Caco-2 (cell line): Measurements from ENCODE around the gene DDR2. TPM values are rescaled to one million over a fixed set of nuclear protein-coding genes. Genes with fewer than 3 reads are reported as not detected.

Experiments used
- BruUV-seq: library from RNA; stranded (reverse); fragments of 400-500 nt; replicated peaks from 2 replicates; lab custom pipeline; 2021; lab: Mats Ljungman, UMichigan
- CTCF ChIA-PET: fragments of 300-600 bp; sonication (Branson Sonifier 250); formaldehyde crosslinking; loops from one replicate; lab custom pipeline; 2022; ENCODE audit warnings: antibody characterized with exemption; lab: Charles Lee
- POLR2A ChIA-PET: fragments of 300-600 bp; sonication (Branson Sonifier 250); formaldehyde crosslinking; loops from one replicate; lab custom pipeline; 2022; ENCODE audit warnings: antibody characterized with exemption; lab: Charles Lee
- DNase-seq, 2 experiments: peaks; one replicate each; pipeline versions ENCODE4 v3.0.0 to v3.0.0-alpha.2; 2020 to 2022
- H3K27me3 ChIP-seq: replicated peaks from 2 replicates; pipeline ENCODE4 v1.6.0; 2011; ENCODE audit warnings: low read length; ENCODE audit not compliant: control insufficient read depth, insufficient read depth
- H3K36me3 ChIP-seq: 2 replicates; pipeline ENCODE4 v1.5.1; 2011; ENCODE audit warnings: low read length; ENCODE audit not compliant: control insufficient read depth, insufficient read depth
- H3K4me1 ChIP-seq: fragments of 250-450 bp; sonication (Bioruptor Pico); 2 replicates; pipeline ENCODE4 v1.5.1; 2020; ENCODE audit warnings: mild to moderate bottlenecking
- H3K4me3 ChIP-seq: 2 replicates; pipeline ENCODE4 v1.5.1; 2011; ENCODE audit warnings: low read depth, mild to moderate bottlenecking, control low read depth, low read length
- H3K9me3 ChIP-seq: fragments of 250-450 bp; sonication (Bioruptor Pico); 2 replicates; pipeline ENCODE4 v1.5.1; 2020; ENCODE audit warnings: mild to moderate bottlenecking, moderate library complexity
- H3K27ac Mint-ChIP-seq: one replicate; pipeline ENCODE4 v1.8.0; 2022; ENCODE audit warnings: mixed read lengths; ENCODE audit not compliant: unreplicated experiment
- H3K27me3 Mint-ChIP-seq: one replicate; pipeline ENCODE4 v1.8.0; 2022; ENCODE audit warnings: mixed read lengths; ENCODE audit not compliant: insufficient read depth, unreplicated experiment
- H3K36me3 Mint-ChIP-seq: one replicate; pipeline ENCODE4 v1.8.0; 2022; ENCODE audit warnings: mild to moderate bottlenecking, mixed read lengths; ENCODE audit not compliant: insufficient read depth, unreplicated experiment
- H3K4me1 Mint-ChIP-seq: one replicate; pipeline ENCODE4 v1.8.0; 2022; ENCODE audit warnings: low read depth, mixed read lengths; ENCODE audit not compliant: unreplicated experiment
- H3K4me3 Mint-ChIP-seq: one replicate; pipeline ENCODE4 v1.8.0; 2022; ENCODE audit warnings: mild to moderate bottlenecking, moderate library complexity, mixed read lengths; ENCODE audit not compliant: unreplicated experiment
- H3K9me3 Mint-ChIP-seq: one replicate; pipeline ENCODE4 v1.8.0; 2022; ENCODE audit warnings: mixed read lengths; ENCODE audit not compliant: unreplicated experiment
- intact Hi-C: fragments of 100-400 bp; cut with micrococcal nuclease; formaldehyde crosslinking; loops from one replicate; pipeline ENCODE4 v1.10.0; 2022; ENCODE audit not compliant: unreplicated experiment
- total RNA-seq: library from RNA; stranded (reverse); gene quantifications from 2 replicates; pipeline ENCODE4 v1.2.3, GENCODE V29; 2022
- TF ChIP-seq, protein P1 (sequence below), 2 experiments: fragments of 200-600 bp in 1 of 2; IDR thresholded peaks; 1 replicate in 1 of 2; 2 replicates in 1 of 2; pipeline versions ENCODE4 v1.5.1 to v1.8.0; 2011 to 2022; ENCODE audit warnings: antibody characterized with exemption in 1 of 2, control low read depth in 1 of 2, inconsistent platforms in 1 of 2, low read depth in 1 of 2, low read length in 1 of 2, mild to moderate bottlenecking in 1 of 2, moderate library complexity in 1 of 2; ENCODE audit not compliant: insufficient read depth in 1 of 2, severe bottlenecking in 1 of 2, unreplicated experiment in 1 of 2

Gene DDR2
- total RNA-seq, 1 experiment from 2014 or later: 0.73 TPM

DNA sequence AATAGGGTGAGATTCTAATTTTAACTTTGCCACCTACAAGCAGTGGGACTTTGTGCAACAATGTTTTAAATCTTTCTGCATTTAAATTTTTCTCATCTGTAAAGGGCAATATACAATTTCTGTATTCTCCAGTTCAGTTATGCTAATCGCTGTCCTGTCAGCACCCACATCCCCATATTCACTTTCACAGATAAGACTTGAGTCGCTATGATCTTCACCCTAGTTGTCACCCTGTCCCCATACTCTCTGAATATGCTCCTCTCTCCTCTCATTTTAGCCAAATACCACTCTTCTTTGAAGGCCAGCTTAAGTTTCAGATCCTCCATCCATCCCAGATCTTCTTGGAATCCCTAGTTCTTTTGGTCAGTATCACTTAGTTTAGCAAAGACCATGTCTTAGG, 8.8 kb downstream of the DDR2 start:
- Mint-ChIP-seq H3K27ac (no peak overlapping the region), H3K4me3 (no peak overlapping the region), H3K4me1 (no peaks in the 10 kb centered on the region), H3K27me3 (peaks cover 3% of the 10 kb centered on the region), H3K36me3 (no peaks in the 10 kb centered on the region), H3K9me3 (no peaks in the 10 kb centered on the region)
- CTCF ChIA-PET: no interaction called here
- POLR2A ChIA-PET: no interaction called here
- no peak for DNase-seq
- Histone ChIP-seq H3K9me3 (no peaks in the 10 kb centered on the region; the same call in 1 of the 2 replicates), H3K27me3 (no peaks in the 10 kb centered on the region), H3K4me1 (no peaks in the 10 kb centered on the region), H3K36me3 (no peaks in the 10 kb centered on the region), H3K4me3 (no peak overlapping the region)
- BruUV-seq: no TSS peak
- intact Hi-C loops: no loop called here
- TF ChIP-seq, protein P1, sequence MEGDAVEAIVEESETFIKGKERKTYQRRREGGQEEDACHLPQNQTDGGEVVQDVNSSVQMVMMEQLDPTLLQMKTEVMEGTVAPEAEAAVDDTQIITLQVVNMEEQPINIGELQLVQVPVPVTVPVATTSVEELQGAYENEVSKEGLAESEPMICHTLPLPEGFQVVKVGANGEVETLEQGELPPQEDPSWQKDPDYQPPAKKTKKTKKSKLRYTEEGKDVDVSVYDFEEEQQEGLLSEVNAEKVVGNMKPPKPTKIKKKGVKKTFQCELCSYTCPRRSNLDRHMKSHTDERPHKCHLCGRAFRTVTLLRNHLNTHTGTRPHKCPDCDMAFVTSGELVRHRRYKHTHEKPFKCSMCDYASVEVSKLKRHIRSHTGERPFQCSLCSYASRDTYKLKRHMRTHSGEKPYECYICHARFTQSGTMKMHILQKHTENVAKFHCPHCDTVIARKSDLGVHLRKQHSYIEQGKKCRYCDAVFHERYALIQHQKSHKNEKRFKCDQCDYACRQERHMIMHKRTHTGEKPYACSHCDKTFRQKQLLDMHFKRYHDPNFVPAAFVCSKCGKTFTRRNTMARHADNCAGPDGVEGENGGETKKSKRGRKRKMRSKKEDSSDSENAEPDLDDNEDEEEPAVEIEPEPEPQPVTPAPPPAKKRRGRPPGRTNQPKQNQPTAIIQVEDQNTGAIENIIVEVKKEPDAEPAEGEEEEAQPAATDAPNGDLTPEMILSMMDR (IDR thresholded peaks at IDR 0.05; ENCODE audit: insufficient read depth in 1 of 2, low read depth in 1 of 2, low read length in 1 of 2, severe bottlenecking in 1 of 2, unreplicated experiment in 1 of 2): no peak

DNA sequence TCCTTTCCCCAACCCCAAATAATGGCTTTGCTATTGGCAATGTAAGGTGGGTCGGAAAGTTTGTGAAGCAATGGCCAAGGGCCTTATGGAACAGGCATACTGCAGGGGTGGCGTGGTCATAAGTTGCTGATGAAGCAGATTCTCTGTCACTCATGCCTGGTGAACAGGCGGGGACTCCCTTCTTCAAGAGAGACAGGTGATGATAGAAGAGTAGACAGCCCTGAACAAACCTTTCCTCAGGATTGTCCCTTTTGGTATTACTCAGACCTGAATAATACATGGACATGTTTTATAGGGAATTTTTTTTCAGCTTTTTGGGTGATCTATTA, 12.7 kb downstream of the DDR2 start:
- H3K27me3 Mint-ChIP-seq: peaks cover 8% of the 10 kb centered on the region
- CTCF ChIA-PET: no interaction called here
- no TSS peak for BruUV-seq
- no peaks in the 10 kb centered on the region for H3K9me3 Mint-ChIP-seq
- intact Hi-C loops: no loop called here
- H3K27ac Mint-ChIP-seq: no peak overlapping the region
- Histone ChIP-seq H3K36me3 (no peaks in the 10 kb centered on the region), H3K27me3 (no peaks in the 10 kb centered on the region; the same call in 1 of the 2 replicates), H3K4me3 (no peak overlapping the region), H3K4me1 (no peaks in the 10 kb centered on the region), H3K9me3 (no peaks in the 10 kb centered on the region; the same call in 1 of the 2 replicates)
- H3K4me1 Mint-ChIP-seq: no peaks in the 10 kb centered on the region
- TF ChIP-seq, protein P1 (IDR thresholded peaks at IDR 0.05; ENCODE audit: insufficient read depth in 1 of 2, low read depth in 1 of 2, low read length in 1 of 2, severe bottlenecking in 1 of 2, unreplicated experiment in 1 of 2): no peak
- H3K36me3 Mint-ChIP-seq: no peaks in the 10 kb centered on the region
- no peak for DNase-seq
- H3K4me3 Mint-ChIP-seq: no peak overlapping the region
- POLR2A ChIA-PET: no interaction called here

DNA sequence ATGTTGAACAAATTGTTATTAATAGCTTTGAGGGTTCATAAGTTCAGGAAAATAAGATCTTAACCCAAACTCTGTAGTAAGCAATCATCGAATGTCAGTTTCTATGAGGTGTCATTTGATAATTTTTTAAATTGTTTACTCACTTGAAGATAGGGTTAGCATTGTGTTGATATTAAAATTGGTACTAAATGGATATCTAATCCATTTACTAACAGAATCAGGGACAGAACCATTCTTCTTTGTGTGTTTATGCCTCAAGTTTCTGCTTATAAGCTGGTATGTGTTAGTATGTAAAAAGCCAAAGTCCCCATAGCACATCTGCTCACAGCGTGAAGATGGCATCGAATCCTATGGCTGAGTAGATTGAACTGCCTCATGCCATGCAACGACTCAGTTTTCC, 13.4 kb downstream of the DDR2 start:
- BruUV-seq: no TSS peak

More for the DNA sequence above, 13.4 kb downstream of the DDR2 start:
- Histone ChIP-seq H3K36me3 (no peaks in the 10 kb centered on the region), H3K9me3 (no peaks in the 10 kb centered on the region), H3K4me1 (no peaks in the 10 kb centered on the region), H3K27me3 (no peaks in the 10 kb centered on the region; the same call in 1 of the 2 replicates), H3K4me3 (no peak overlapping the region)
- H3K4me3 Mint-ChIP-seq: no peak overlapping the region
- ChIA-PET POLR2A (no interaction called here), CTCF (no interaction called here)
- no peaks in the 10 kb centered on the region for H3K9me3 Mint-ChIP-seq
- no peaks in the 10 kb centered on the region for H3K4me1 Mint-ChIP-seq
- TF ChIP-seq, protein P1 (IDR thresholded peaks at IDR 0.05; ENCODE audit: insufficient read depth in 1 of 2, low read depth in 1 of 2, low read length in 1 of 2, severe bottlenecking in 1 of 2, unreplicated experiment in 1 of 2): no peak
- DNase-seq: no peak
- intact Hi-C loops: no loop called here
- H3K27me3 Mint-ChIP-seq: peaks cover 10% of the 10 kb centered on the region
- H3K27ac Mint-ChIP-seq: no peak overlapping the region
- no peaks in the 10 kb centered on the region for H3K36me3 Mint-ChIP-seq
